Astrocyte of the hippocampus (primary cell): ENCODE measurements around the gene MORN4.
"Not testable (repeated sequence)": the region's sequence is repeated elsewhere in the genome, so short reads cannot be mapped to it uniquely, and the experiment has no call there.

ENCODE experiments used
- DNase-seq: peaks from one replicate; pipeline ENCODE4 v3.0.0; 2011; ENCODE audit warnings: low read depth, low spot score

MORN4 gene

GRCh38 chr10:97632949-97633884 lies at the start of gene MORN4:
Gene MORN4, minus strand, starts transcription at chr10:97633500. Its CDS starts 13,847 bp downstream, at chr10:97619653.
- DNase-seq, result peak; percentile 97

GRCh38 chr10:97682042-97682441 lies 48.7 kb upstream of the MORN4 start:
- DNase-seq, result no peak

GRCh38 chr10:97679594-97679993 lies 46.3 kb upstream of the MORN4 start:
- DNase-seq, result no peak

GRCh38 chr10:97676770-97677581 lies 43.7 kb upstream of the MORN4 start:
- peak; percentile 72 for DNase-seq

- DNase-seq, result no peak
Observed at GRCh38 chr10:97675222-97675621, 41.9 kb upstream of the MORN4 start.

GRCh38 chr10:97673736-97674525 lies 40.6 kb upstream of the MORN4 start:
- peak; percentile 66 for DNase-seq

- no peak for DNase-seq
Observed at GRCh38 chr10:97669571-97669970, 36.3 kb upstream of the MORN4 start.

- no peak for DNase-seq
Observed at GRCh38 chr10:97667463-97667862, 34.2 kb upstream of the MORN4 start.

- no peak for DNase-seq
Observed at GRCh38 chr10:97666992-97667391, 33.7 kb upstream of the MORN4 start.

- no peak for DNase-seq
Observed at GRCh38 chr10:97664282-97664850, 31.1 kb upstream of the MORN4 start.

GRCh38 chr10:97659589-97659988 lies 26.3 kb upstream of the MORN4 start:
- no peak for DNase-seq

GRCh38 chr10:97656777-97657176 lies 23.5 kb upstream of the MORN4 start:
- no peak for DNase-seq

GRCh38 chr10:97651773-97652172 lies 18.5 kb upstream of the MORN4 start:
- no peak for DNase-seq

- DNase-seq, result no peak
Observed at GRCh38 chr10:97650726-97651125, 17.4 kb upstream of the MORN4 start.

GRCh38 chr10:97649405-97649750 lies 16.1 kb upstream of the MORN4 start:
- DNase-seq, result not testable (repeated sequence)

GRCh38 chr10:97648562-97649404 lies 15.5 kb upstream of the MORN4 start:
- peak; percentile 75 for DNase-seq

GRCh38 chr10:97647556-97647955 lies 14.3 kb upstream of the MORN4 start:
- DNase-seq, result no peak

- DNase-seq, result no peak
Observed at GRCh38 chr10:97644936-97645335, 11.6 kb upstream of the MORN4 start.

- no peak for DNase-seq
Observed at GRCh38 chr10:97643441-97643985, 10.2 kb upstream of the MORN4 start.

- not testable (repeated sequence) for DNase-seq
Observed at GRCh38 chr10:97642471-97643159, 9.3 kb upstream of the MORN4 start.
